Measurements from ENCODE around the gene RAB10.

- TF ChIP-seq REST (IDR thresholded peaks at IDR 0.05; ENCODE audit: insufficient read depth in 1 of 2, low read depth in 2 of 2, low read length in 2 of 2), result no peak
- TF ChIP-seq TAF1 (IDR thresholded peaks at IDR 0.05; ENCODE audit: borderline replicate concordance, insufficient read depth, low read length), result no peak
- no peak for TF ChIP-seq POLR2AphosphoS5 (IDR thresholded peaks at IDR 0.05; ENCODE audit: low read depth, low read length)
- no peak for TF ChIP-seq SIN3A (IDR thresholded peaks at IDR 0.05; ENCODE audit: borderline replicate concordance, insufficient read depth, low read length)
- TF ChIP-seq FOXP2 (optimal IDR thresholded peaks at IDR 0.05; ENCODE audit: borderline replicate concordance, extremely low read depth, extremely low read length, insufficient read depth), result no peak
These were observed 69.9 kb downstream of the RAB10 start for GRCh38 chr2:26103752-26104151.

Measured in PFSK-1 (cell line).